ENCODE results near the gene C11orf97.
"Not testable (repeated sequence)": the region's sequence is repeated elsewhere in the genome, so short reads cannot be mapped to it uniquely, and the experiment has no call there.

The C11orf97 gene

GRCh38 chr11:94511932-94512781 lies at the start of gene C11orf97:
Gene C11orf97, plus strand, starts transcription at chr11:94512461. Its CDS starts 68 bp downstream, at chr11:94512529.
- DNase-seq = peak; percentile 36

- DNase-seq = no peak
These were observed 42.8 kb upstream of the C11orf97 start for GRCh38 chr11:94469416-94469815.

GRCh38 chr11:94472916-94473799 lies 39.1 kb upstream of the C11orf97 start:
- no peak for DNase-seq

GRCh38 chr11:94477624-94478023 lies 34.6 kb upstream of the C11orf97 start:
- DNase-seq = no peak

- DNase-seq = no peak
These were observed 30.9 kb upstream of the C11orf97 start for GRCh38 chr11:94481342-94481741.

- DNase-seq = no peak
These were observed 26.2 kb upstream of the C11orf97 start for GRCh38 chr11:94486068-94486467.

DNA sequence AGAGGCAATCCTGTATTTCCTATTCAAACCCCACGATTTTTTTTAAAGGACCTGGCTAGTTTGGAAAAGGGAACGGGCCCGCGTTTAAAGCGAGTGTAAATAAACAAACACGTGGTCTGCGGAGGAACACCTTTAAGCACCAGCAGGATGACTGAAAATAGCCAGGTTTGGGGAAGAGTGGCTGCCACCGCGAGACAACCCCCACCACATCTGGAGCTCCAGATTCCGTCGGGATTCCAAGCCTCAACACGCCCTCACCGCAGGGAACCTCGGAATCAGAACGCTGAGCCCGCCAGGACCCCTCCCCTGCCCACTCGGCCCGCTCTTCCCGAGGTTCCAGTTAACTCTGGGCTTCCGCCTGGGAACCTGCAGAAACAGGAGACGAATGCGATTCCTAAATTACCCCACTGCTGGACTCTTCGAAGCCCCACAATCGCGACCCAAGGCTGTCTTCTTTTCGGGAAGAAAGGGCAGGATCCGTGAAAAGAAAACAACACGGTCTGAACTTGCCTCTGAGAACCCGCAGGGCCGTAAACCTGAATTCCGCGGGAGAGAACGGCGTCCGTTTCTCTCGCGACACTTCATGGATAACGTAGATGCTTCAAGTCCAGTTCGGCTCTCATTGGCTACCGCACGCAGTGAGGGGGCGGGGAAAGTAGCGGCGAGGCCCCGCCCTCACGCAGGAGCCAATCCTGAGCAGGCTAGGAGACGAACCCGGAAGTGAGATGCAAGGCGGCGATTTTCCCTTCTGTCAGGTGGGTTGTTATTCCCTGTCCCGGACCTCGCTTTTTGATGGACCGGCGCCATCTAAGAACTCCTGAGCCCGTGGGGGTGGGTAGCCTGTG lies 18.8 kb upstream of the C11orf97 start, which contains the start of the genes ANKRD49 and MRE11:
TSS of gene ANKRD49 (plus strand) at position 704 of the 845 bp plus-strand sequence. CDS start 2,710 bp downstream, outside the sequence.
TSS of gene MRE11 (minus strand) at position 564 of the 845 bp plus-strand sequence. CDS start 1,043 bp downstream, outside the sequence.
- DNase-seq = peak; percentile 97

DNA sequence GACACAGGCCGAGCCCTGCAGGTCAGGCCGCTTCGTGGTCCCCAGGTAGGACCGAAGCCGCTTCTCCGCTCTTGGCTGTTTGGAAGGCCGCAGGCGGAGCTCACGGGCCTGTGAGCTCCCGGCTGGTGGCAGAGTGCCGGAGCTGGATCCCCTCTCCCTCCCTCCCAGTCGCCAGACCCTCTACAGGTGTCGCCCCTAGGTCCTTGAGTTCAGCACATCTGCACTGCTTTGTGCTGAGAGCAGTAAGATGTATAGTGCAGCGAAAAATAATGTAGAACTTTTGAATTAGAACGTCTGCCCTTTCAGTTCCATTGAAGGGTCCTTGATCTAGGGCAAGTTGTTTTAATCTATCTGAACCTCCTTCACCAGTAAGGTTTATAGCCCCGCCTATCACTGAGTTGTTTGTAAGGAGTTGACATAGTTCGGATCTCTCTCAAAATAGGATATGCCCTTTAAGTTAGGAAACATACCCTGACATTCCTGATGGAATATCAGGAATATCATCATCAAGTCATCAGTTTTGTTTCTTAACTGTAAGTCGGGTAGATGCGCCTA lies 18.1 kb upstream of the C11orf97 start:
- DNase-seq = no peak

DNA sequence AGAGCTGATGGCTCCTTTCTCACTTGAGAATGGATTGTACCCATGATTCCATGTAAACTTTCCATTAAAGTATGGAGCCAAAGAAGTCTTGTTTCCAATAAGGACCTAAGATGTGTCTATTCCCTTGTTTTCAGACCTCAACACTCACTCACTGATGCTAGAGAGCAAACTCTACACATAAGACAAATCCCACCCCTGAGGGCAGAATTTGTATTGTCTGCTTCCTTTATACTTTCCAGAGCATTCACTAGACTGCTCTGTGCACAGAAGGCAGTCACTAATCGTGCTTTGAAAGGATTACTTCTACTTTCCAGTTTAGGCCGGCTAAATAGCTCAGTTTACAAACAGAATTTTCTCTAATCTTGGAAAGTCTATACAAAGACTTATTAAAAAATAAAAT lies 12.1 kb upstream of the C11orf97 start:
- DNase-seq = no peak

DNA sequence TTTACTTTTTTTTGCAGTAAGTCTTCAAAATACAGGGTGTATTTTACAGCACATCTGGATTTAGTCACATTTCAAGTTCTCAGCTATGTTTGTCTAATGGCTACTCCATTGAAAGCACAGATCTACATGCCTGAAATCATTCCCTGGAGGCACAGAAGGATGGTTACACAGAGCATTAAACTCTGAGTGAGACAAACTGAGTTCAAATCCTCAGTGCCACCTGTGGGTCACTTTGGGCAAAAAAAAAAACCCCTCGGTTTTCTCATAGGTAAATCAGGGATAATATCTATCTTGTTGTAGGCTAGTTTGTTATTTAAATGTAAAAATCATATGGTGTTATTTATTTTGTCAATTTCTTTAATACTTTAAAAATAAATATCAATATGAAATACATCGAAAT lies 10.7 kb upstream of the C11orf97 start:
- no peak for DNase-seq

DNA sequence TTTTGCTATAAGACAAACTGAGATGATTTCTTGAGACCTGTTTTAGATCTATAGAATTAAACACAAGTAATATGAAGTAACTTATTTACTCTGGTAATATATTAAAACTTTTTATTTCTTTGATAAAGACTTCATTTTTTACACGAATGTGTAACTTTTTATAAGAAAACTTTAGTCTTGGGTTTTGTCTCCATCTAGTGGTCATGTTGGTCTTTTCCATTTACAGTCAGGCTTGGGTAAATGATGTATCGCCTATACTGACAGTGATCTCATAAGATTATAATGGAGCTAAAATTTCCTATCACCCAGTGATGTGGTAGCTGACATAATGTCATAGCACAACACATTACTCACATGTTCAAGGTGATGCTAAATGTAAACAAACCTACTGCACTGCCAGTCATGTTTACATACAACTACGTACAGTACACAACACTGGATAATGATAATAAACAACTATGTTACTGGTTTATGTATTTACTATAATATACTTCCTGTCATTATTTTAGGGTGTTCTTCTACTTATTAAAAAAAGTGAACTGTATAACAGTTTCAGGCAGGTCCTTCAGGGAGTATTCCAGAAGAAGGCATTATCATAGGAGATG lies 7.5 kb upstream of the C11orf97 start:
- DNase-seq = no peak

GRCh38 chr11:94506513-94506912 lies 5.7 kb upstream of the C11orf97 start:
- DNase-seq = not testable (repeated sequence)

DNA sequence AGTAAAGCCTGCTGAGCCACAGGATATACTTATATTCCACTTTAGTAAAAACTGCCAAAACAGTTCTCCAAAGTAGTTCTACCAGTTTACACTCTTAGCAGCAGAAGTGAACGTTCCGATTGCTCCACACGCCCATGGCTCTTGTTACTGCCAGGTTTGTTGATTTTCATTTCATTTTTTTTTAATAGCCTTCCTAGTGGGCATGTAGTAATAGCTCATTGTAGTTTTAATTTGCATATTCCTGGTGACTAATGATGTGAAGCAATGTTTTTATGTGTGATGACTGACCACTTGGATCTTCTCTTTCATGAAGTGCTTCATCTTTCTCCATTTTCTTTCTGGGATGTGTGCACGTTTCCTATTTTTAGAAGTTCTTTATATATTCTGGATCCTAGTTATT lies 4.8 kb upstream of the C11orf97 start:
- no peak for DNase-seq

DNA sequence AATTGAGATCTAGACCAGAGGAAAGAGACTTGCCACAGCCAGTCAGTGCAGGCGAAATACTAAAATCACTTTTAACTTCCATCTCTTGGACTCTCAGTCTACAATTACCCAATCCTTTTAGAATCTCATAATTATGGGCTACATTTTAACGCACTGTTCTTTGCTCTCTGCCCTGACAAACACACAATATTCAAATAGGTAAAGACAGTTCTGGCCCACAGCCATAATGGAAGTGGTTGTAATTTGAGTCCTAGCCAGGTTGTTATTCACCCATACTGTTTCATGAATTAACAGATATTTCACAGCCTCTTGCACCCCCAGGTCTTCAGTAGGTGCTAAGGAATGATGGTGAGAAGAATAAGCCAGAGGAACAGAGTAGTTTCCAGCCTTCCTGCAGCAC lies 830 bp downstream of the C11orf97 start:
- DNase-seq = no peak

- DNase-seq = no peak
These were observed 3.1 kb downstream of the C11orf97 start for GRCh38 chr11:94515398-94515797.

DNA sequence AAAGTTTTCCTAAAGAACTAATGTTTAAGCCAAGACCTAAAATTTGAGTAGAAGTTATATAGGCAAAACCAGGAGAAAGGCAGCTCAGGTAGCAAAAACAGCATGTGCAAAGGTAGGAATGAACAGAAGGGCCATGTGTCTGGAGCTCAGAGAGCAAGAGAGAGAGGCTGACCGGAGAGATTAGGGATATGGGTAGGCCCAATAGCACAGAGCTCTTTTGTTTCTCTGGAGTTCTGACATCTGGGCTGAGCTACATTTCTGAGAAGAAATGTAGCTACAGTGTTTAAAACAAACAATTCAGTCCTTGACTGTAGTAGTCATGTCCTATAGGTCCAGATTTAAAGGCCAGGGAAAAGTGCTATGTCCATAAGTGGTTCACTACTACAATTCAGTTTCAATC lies 4.5 kb downstream of the C11orf97 start:
- no peak for DNase-seq

GRCh38 chr11:94518300-94518699 lies 6.0 kb downstream of the C11orf97 start:
- no peak for DNase-seq

DNA sequence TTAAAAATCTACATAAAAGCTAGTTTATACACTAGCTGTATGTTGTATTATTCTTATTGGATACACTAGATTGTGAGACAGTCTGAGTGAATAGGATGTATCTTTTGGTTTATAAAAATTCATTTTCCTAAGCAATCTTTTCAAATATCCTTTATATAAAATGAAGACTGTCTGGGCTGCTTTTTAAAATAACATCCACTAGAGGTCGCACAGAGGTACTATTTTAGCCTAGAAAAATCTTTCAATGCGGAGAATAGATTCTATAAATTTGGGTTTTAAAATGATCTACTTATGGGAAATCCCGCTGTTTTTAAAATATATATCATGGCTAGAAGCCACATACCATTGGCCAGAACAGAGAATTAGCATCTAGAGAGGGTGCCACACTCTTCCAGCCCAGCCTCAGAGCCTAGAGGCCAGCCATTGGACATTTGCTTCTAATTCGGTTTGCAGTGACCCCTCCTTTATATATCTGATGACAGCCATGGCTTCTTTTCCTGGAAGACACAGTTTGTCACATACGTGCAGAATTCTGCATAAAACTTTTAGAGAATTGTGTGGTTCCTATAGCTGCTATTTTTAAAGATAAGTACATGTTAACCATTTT lies 7.3 kb downstream of the C11orf97 start:
- DNase-seq = no peak

DNA sequence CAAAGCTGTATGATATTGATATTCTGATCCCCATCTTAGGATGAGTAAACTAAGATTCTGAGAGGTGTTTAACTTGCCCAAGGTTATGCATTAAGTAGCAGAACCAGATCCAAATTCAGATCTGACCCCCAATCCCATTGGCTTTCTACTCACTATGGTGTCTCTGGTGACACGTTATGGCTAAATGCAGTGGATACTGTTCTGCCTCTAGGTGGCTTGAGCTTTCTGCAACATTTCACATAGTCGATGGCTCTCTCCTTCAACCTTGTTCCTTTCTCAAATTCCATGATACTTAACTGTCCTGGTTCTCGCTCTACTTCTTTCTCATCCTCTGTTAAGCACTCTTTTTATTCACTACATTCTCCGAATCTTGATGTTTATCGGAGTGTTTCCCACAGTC lies 9.4 kb downstream of the C11orf97 start:
- DNase-seq = no peak

DNA sequence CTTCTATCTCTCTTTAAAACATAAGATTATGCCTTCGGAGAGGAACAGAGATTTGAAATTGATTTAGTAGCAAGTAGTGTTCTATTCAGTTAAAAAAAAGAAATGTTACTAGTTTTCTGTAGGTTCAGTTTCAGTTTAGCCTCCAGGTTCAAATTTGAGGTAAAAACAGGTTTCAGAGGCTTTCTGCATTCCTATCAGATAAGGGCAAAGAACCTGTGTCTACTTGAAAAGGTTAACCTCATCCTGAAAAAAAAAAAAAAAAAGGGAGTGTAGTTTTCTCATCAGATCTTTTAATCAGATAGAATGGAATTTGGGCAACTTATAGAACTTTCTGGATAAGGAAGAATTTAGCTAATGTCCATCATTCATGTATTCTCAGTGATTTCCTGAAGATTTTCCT lies 12.1 kb downstream of the C11orf97 start:
- DNase-seq = no peak

GRCh38 chr11:94525546-94526324 lies 13.5 kb downstream of the C11orf97 start:
- no peak for DNase-seq

Data from activated effector memory CD4-positive, alpha-beta T cell treated with Interleukin-2 at 50 U/mL for 16 hours (primary cell).